ENCODE results near the gene ZBTB38. TPM values are rescaled to one million over a fixed set of nuclear protein-coding genes. Genes with fewer than 3 reads are reported as not detected.
A peak's percentile ranks its signal among the peaks of the same experiment; 100 is the strongest.

Gene ZBTB38
- total and polyA plus RNA-seq, 2 experiments from 2014 or later = 8.7 to 11.5 TPM

GRCh38 chr3:141326123-141326522, 42.2 kb upstream of the ZBTB38 start:
- Histone ChIP-seq H3K4me3 (no peak overlapping the region), H3K9me2 (ENCODE audit: insufficient read depth) (peaks cover 8% of the 10 kb centered on the region; the same call in 1 of the 2 replicates), H3F3A (replicated peaks; ENCODE audit: low read depth) (no peaks in the 10 kb centered on the region), H3K36me3 (ENCODE audit: insufficient read depth) (no peaks in the 10 kb centered on the region), H3K4me2 (peak overlapping the region; percentile 2; the same call in 1 of the 2 replicates), H2AFZ (peak overlapping the region; percentile 57), H3K4me1 (ENCODE audit: insufficient read depth) (peaks cover 18% of the 10 kb centered on the region; the same call in 1 of the 2 replicates), H4K20me1 (replicated peaks; ENCODE audit: insufficient read depth) (no peaks in the 10 kb centered on the region), H3K79me2 (replicated peaks; ENCODE audit: insufficient read depth) (no peaks in the 10 kb centered on the region), H3K27ac (ENCODE audit: low read depth) (no peak overlapping the region), H3K27me3 (ENCODE audit: insufficient read depth) (no peaks in the 10 kb centered on the region)
- Mint-ChIP-seq H3K36me3 (ENCODE audit: low read depth) (no peaks in the 10 kb centered on the region), H3K27me3 (ENCODE audit: insufficient read depth, low read depth, poor library complexity) (no peaks in the 10 kb centered on the region), H3K4me3 (no peak overlapping the region), H3K27ac (peak overlapping the region; percentile 60; the same call in 1 of the 2 replicates), H3K9me3 (no peaks in the 10 kb centered on the region), H3K4me1 (peaks cover 17% of the 10 kb centered on the region)
- TF ChIP-seq EZH2phosphoT487 (IDR thresholded peaks at IDR 0.05; ENCODE audit: unreplicated experiment) = no peak
- TF ChIP-seq EZH2 (IDR thresholded peaks at IDR 0.05; ENCODE audit: low read depth, unreplicated experiment) = no peak
- no peak for TF ChIP-seq REST (IDR thresholded peaks at IDR 0.05; ENCODE audit: unreplicated experiment)
- no peak for TF ChIP-seq STAT1 (IDR thresholded peaks at IDR 0.05; ENCODE audit: unreplicated experiment)
- no peak for TF ChIP-seq ZNF462 (CRISPR knock-in tag; IDR thresholded peaks at IDR 0.05)
- no peak for TF ChIP-seq CREB1 (CRISPR knock-in tag; IDR thresholded peaks at IDR 0.05; ENCODE audit: low read depth)
- no peak for TF ChIP-seq NANOG (IDR thresholded peaks at IDR 0.05; ENCODE audit: borderline replicate concordance)
- TF ChIP-seq ETS1 (IDR thresholded peaks at IDR 0.05) = no peak
- ATAC-seq (no peak), DNase-seq (ENCODE audit: low spot score) (no peak)

Data from GM23338 (cell line).